Left hindlimb (tissue), 1 donor: ENCODE data around the gene VIT.

Experiments used
- DNase-seq: peaks from one replicate; pipeline ENCODE4 v3.0.0-alpha.2; 2018

The VIT gene

DNA sequence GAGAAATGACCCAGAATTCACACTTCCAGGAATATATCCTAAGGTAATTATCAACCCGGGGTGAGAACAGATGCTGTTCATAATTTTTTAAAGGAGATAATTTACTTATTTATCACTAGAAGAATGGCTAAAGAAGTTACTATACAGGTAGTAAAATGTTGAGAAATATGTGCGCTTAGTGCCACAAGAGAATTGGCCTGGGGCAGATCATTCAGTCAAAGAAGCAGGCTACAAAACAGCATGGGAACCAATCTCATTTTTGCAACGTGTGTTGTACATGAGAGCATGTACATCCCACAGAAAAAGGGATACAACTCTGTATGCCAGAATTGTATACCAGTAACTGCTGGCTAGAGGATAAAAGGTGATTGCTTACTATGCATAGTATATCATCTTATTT is 75.2 kb downstream of the VIT start:
- no peak for DNase-seq

GRCh38 chr2:36773947-36774346 is 77.4 kb downstream of the VIT start:
- DNase-seq: no peak

DNA sequence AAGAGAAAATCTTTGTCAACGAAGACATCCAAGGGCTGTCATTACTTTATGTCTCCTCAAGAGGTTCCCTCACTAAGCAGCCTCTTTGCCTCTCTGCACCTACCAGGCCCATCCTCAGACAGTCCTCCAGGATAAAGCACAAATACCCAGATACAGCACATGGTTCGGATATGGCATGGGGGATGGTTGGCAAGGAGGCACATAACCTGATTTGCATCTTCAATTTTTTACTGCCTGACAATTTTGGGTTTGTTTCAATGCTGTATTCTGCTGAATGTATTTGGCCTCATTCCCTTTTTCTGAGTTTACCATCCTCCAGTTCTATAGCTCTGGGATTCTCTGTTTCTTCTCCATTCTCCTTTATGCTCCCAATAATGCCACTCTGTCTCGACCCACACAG is 78.8 kb downstream of the VIT start:
- no peak for DNase-seq

GRCh38 chr2:36775806-36776205 is 79.3 kb downstream of the VIT start:
- no peak for DNase-seq

DNA sequence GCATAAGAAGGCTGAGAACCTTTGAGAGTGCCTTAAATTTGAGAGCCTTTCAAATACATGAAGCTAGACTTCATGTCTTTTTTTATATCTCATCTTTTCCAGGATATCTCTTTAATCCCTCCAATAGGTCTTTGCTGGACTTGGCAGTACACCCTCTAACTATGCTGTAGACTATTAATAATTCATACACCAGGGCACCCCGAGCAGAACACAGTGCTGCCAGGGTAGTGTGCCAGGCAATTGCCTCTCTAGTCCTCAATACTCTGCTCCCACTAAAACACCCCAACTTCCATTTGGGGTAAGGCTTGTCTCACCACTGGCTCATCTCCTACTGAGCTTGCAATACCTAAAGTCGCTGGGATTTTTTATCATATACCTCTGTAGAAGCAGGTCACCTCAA is 80.8 kb downstream of the VIT start:
- DNase-seq: no peak

- no peak for DNase-seq
Observed at GRCh38 chr2:36777788-36778187, 81.3 kb downstream of the VIT start.

GRCh38 chr2:36779462-36779861 is 83.0 kb downstream of the VIT start:
- DNase-seq: no peak

DNA sequence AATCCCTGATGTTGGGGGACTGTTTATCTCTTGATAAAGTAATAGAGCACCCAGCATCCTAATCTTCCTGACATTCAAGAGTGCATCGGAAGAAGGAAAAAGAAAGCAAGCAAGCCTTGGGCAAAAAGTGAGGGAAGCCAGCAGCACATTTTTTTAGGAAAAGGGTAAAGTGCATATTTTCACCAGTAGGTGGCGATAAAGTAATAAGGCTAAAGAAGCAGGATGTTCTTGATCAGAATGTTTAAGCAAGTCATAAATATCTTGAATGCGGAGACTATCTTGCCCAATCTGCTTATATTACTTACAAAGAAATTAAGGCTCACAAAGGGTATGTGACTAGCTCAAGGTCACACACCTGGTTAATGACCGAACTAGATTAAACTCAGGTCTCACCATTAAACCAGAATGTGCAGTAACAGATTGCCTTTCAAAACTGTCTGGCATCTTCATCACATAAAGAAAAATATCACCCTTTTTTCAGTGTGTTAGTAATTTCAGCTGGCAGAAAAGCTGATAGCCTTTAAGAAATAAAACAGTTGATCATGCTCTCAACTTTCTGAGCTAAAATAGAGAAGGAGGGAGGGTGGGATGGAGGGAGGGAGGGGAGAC is 83.8 kb downstream of the VIT start:
- no peak for DNase-seq

DNA sequence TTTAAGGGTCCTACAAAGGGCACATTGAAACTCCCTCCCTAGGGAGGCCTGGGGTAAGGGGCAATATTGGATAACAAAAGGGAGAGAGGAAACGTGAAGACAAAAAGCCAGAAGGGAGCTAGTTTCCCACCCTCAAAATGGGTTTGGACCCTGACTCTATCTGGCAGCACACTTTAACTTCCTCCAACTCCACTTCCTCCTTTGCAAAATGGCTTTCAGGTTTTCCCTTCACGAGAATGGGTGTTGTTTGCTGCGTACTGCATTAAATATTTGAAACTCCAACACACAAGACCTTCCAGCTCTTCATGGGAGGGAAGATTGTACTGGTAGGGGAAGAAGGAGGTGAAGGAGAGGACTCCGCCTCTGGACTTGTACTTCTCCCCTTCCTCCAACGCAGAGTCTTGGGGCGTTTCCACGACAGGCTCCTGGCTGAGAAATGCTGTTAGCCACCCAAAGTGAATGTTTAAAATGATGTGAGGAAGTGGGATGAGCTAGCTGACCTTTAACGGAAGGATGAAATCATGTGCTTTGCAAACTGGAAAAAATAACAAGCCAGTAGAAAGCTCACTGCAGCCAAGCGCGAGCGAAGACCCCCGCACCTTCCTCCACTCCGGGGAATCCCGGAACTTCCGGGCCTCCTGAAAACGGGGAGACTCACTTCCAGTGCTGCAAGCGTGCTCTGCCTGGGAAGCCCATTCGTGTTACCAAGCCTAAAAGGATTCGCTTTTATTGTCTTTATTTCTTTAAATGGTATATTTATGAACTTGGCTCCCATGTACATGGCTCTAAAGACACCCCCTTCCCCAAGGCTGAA is 85.6 kb downstream of the VIT start:
- peak; percentile 58 for DNase-seq

DNA sequence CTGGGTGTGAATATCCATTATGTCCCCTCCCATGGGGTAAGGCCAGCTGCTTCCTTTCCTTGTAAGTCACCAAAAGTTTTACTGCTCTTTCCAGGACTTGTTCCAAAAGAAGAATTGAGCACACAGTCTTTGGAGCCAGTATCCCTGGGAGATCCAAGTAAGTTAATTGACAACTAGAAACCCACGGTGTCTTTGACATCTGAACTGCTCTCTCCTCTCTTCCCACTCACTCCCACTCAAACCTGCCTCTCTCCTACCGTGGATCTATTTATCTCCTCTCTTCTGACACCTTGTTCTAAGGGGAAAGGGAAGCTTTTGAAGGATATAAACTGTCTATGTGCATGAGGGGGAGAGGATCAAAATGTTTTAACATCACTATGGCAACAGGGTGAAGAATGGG is 86.7 kb downstream of the VIT start:
- DNase-seq: no peak

DNA sequence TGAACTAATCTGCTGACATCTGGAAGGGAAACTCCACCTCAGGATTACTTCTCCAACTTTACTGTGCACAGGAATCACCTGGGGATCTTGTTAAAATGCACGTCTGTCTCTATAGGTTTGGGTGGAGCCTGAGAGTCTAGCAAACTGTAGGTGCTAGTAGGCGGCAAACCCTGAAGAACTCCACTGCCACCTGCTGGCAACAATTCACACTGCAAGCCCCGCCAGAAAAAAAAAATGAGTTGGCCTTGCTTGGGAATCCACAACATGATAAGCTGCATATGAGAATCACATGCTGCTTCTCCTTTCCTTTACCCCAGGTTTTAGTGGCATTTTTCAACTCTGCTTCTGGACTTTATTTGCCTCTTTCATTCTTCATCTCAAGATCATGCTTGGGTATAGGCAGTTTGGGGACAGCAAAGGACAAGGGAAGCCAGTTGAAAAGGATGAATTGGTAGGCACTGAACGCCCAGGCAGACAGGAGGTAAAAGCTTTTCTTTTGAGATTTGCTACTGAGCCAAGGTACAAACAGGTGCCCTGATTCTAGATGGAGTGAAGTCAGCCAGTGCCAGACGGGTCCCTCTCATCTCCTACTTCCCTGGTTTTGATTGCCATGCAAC is 88.8 kb downstream of the VIT start:
- peak; percentile 56 for DNase-seq

DNA sequence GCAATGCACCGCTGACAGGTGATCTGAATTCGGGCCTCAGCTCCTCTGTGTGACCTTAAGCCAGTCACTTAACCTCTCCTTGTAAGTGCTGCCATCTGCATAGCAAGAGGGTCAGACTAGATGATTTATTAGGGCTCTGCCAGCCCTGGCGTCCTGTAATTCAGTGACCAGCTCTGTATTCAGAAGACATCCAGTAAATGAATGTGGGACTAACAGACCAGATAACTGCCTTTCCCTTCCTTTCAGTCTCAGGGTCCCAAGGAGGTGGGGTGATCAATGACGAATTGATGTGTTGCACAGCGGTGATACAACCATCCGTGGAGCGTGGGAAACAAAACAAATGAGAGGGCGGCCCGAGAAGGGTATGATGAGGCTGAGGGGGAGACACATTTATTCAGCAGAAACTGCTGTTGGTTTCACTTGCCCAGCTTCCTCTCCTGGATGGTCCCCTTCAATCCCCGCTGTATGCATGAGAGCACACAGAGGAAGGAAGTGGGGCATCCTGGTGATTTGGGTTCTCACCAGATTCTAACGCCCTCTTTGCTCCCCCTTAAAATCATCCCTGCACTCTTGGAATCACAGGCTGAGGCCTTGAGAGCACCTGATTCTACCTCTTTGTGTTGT is 92.8 kb downstream of the VIT start:
- no peak for DNase-seq

DNA sequence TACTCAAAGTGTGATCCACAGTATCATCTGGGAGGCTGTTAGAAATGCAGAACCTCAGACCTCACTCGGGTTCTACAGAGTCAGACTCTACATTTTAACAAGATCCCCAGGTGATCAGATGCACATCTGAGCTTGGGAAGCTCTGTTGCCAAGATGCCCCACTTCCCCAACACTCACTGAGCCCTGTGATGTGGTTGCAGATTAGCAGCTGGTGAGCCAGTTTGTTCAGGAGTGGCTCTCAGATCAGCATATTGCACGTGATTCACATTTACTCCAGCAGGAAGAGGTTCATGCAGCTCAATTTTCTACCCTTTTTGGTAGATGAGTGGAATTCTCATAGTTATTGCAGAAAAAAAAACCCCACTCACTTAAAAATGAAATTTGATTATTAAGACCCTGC is 96.4 kb downstream of the VIT start:
- no peak for DNase-seq

DNA sequence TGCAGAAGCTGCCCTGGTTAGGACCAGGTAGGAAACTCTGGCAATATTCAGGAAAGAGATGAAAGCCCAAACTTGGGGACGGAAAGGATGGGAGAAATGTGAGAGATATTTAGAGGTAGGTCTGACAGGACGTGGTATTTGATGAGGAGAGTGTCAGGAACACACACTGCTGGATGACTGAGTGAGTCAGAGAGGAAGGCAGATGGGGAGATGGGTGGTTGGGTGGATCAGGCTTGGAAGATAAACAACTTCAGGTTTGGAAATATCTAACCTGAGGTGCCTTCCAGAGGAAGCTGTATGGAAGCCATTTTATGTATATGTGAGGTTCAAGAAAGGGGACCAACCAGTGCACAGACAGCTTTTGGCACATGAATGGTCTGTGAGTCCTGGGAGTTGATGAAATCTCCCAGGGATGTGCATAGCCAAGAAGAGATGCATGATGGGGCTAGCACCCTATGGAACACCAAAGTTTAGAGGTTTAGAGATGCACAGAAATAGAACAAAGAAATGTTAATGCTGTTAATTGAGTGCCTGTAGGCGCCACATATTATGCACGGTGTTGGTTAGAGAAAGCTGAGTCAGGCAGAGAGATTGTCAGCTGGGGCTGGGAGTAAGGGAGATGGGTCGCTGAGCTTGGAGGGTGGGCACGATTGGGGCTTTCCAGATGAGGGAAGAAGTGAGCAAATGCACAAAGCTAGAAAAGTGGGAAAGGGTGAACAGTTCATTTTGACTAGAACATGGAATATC is 101.0 kb downstream of the VIT start:
- no peak for DNase-seq

DNA sequence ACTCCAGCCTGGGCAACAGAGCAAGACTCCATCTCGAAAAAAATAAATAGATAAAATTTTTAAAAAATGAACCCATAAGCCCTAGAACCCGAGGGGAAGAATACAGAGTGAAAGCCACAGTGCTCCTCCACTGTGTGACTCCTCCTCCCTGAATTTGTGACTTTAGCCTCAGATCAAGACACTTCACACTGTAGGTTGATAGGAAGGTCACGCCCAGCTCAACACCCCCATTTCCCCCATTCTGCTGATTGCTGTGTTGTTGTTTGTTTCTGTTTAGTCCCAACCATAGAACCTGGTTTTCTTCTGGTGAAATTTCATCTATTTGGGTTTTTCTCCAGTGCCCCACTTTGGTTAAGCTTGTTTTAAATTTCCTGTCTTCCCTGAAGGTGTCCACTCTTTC is 102.2 kb downstream of the VIT start:
- DNase-seq: no peak

DNA sequence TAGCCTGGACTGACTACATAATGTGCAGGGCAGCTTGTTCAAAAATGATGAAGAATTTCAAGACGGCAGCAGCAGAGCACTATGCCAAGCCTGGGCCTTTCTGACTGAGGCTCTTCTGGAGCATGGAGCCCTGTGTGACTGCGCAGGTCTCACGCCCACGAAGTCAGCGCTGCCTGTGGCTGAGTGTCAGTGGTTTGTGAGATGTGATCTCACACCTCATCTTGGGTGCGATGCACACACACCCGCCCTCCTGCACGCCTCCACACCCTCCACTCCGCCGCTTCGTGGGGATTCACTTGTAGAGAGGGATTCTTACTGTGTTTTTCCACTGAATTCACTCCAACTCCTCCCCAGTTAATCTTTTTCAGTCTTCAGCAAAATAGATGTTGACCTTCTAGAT is 103.9 kb downstream of the VIT start:
- DNase-seq: no peak

- no peak for DNase-seq
Observed at GRCh38 chr2:36801088-36801487, 104.6 kb downstream of the VIT start.

DNA sequence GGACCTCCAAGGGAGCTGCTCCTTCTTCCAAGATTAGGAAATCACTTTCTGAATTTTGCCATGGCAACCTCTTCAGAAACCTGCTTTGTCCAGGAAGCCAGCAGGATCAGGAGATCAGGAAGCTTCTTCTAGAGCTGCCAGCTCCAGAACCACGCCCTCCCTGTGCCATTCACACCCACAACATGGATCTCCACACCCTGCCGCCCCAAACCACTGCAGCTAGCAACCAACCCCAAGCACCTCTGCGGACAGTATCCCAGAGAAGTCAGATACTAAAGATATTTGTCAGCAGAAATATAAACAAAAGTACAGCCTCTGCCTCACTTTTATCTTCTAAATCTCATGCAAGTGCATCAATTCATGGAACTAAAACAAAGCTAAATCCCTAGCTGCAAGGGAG is 106.4 kb downstream of the VIT start:
- DNase-seq: no peak

- DNase-seq: peak; percentile 42
Observed at GRCh38 chr2:36805635-36806224, 109.2 kb downstream of the VIT start.

DNA sequence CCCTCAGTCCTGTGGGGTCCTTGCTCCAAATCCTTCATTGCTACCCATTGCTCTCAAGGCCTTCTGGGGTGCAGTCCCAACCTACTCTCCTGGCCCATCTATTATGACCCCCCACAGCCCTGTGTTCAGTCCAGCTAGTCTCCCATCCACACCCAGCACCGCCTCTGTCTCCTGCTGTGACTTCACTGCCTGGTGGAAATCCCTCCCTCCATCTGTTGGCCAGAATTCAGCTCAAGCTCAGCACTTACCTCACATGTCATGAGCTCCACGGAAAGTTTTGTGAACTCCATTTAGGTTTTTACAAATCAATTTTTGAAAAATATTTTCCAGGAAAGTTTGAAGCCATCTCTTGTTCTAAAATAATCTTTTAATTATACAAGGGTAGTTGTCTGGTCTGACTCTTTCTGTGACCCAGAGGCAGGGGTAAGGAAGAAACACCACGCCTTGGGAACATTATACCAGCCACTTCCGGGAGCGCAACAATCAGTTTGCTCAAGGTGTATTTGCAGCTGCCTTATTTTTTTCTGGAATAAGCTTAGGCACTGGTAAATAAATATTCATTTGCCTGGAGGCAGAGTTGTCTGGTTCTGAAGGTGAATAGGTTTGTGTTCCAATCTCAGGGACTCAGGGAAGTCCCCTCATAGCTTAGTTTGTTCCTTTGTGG is 110.8 kb downstream of the VIT start:
- DNase-seq: no peak

DNA sequence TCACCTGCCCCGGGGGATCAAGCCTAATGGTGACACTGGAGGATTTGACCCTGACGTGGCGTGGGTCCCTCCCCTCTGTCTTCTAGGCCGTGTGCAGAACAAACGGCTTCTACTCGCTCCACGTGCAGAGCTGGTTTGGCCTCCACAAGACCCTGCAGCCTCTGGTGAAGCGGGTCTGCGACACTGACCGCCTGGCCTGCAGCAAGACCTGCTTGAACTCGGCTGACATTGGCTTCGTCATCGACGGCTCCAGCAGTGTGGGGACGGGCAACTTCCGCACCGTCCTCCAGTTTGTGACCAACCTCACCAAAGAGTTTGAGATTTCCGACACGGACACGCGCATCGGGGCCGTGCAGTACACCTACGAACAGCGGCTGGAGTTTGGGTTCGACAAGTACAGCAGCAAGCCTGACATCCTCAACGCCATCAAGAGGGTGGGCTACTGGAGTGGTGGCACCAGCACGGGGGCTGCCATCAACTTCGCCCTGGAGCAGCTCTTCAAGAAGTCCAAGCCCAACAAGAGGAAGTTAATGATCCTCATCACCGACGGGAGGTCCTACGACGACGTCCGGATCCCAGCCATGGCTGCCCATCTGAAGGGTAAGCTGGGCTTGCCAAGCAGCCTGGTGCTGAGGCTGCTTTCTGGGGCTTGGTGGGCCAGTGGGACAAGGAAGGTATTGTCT is 112.0 kb downstream of the VIT start:
- no peak for DNase-seq

GRCh38 chr2:36809069-36809445 is 112.5 kb downstream of the VIT start:
- DNase-seq: no peak
